Mucosa of descending colon (tissue), 3 donors: Measurements from ENCODE around the gene GALNT8. TPM values are rescaled to one million over a fixed set of nuclear protein-coding genes. Genes with fewer than 3 reads are reported as not detected.
A peak's percentile ranks its signal among the peaks of the same experiment; 100 is the strongest.

Experiments used
- ATAC-seq: fragments of 200-7000 bp; cut with Tn5 transposase; one replicate; pipeline ENCODE4 v1.9.1; 2020; ENCODE audit warnings: mild to moderate bottlenecking, moderate library complexity
- DNase-seq, 3 donors: peaks; one replicate each; pipeline ENCODE4 v3.0.0-alpha.2; 2020
- H3K36me3 ChIP-seq: fragments of 200-600 bp; one replicate; pipeline ENCODE4 v1.8.0; 2021; ENCODE audit warnings: low read depth, mild to moderate bottlenecking
- H3K4me1 ChIP-seq: fragments of 200-600 bp; one replicate; pipeline ENCODE4 v1.8.0; 2021; ENCODE audit warnings: low read depth, mild to moderate bottlenecking
- H3K4me3 ChIP-seq: fragments of 200-600 bp; one replicate; pipeline ENCODE4 v1.8.0; 2021; ENCODE audit warnings: mild to moderate bottlenecking
- H3K9me3 ChIP-seq: fragments of 200-600 bp; one replicate; pipeline ENCODE4 v1.8.0; 2021; ENCODE audit warnings: mild to moderate bottlenecking
- intact Hi-C, 2 donors: fragments of 100-400 bp; cut with DNase I in 1 of 2; cut with micrococcal nuclease in 1 of 2; formaldehyde crosslinking; loops; one replicate each; pipeline versions ENCODE4 v1.11.0 to v1.11.1; 2022; cut with DNase I, micrococcal nuclease
- total RNA-seq, 3 donors: library from RNA; stranded (reverse); fragmentation: NEBNext Ultra II Directional in 2 of 3; extraction: Animal tissue kit (Norgen Biotek cat#: 25700) in 2 of 3; gene quantifications; one replicate each; pipeline versions ENCODE4 v1.2.1 to v1.2.4, GENCODE V29; 2021 to 2023
- TF ChIP-seq, protein P1 (sequence below): fragments of 200-600 bp; IDR thresholded peaks from one replicate; pipeline ENCODE4 v1.8.0; 2022; ENCODE audit warnings: antibody characterized with exemption, mild to moderate bottlenecking
- donor health status: DM: no; HTN: no; CAD: no; lungs with moderate emphysema.
- donor health status: DM: no; HTN: no; CAD: no.
- donor health status: DM: no; HTN: yes; CAD: no.

The GALNT8 gene
- total RNA-seq, 3 donors from 2014 or later: 7.9 to 19.4 (median 18.9) TPM

DNA sequence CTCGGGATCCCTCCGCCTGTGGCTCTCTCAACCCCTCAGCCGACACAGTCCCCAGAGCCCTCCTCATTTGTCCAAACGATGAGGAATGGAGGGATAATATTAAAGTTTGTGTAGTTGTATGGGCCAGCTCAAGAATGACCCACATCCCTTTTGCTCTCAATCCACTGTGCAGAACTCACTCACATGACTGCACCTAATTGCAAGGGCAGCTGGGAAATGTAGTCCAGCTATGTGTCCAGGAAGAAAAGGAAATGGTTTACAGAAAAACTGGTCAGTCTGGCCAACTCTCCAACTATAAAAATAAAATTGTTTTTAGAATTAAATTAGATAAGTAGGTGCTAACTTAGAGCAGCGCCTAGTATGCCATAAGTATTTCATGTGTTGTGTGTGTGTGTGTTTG, 66.6 kb downstream of the GALNT8 start:
- TF ChIP-seq, protein P1, sequence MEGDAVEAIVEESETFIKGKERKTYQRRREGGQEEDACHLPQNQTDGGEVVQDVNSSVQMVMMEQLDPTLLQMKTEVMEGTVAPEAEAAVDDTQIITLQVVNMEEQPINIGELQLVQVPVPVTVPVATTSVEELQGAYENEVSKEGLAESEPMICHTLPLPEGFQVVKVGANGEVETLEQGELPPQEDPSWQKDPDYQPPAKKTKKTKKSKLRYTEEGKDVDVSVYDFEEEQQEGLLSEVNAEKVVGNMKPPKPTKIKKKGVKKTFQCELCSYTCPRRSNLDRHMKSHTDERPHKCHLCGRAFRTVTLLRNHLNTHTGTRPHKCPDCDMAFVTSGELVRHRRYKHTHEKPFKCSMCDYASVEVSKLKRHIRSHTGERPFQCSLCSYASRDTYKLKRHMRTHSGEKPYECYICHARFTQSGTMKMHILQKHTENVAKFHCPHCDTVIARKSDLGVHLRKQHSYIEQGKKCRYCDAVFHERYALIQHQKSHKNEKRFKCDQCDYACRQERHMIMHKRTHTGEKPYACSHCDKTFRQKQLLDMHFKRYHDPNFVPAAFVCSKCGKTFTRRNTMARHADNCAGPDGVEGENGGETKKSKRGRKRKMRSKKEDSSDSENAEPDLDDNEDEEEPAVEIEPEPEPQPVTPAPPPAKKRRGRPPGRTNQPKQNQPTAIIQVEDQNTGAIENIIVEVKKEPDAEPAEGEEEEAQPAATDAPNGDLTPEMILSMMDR: no peak
- Histone ChIP-seq H3K36me3 (no peaks in the 10 kb centered on the region), H3K4me3 (no peak overlapping the region), H3K9me3 (peaks cover 4% of the 10 kb centered on the region), H3K4me1 (no peaks in the 10 kb centered on the region)
- intact Hi-C loops: no loop called here
- DNase-seq (peak in 1 of 3 donors; percentile 41), ATAC-seq (no peak)

DNA sequence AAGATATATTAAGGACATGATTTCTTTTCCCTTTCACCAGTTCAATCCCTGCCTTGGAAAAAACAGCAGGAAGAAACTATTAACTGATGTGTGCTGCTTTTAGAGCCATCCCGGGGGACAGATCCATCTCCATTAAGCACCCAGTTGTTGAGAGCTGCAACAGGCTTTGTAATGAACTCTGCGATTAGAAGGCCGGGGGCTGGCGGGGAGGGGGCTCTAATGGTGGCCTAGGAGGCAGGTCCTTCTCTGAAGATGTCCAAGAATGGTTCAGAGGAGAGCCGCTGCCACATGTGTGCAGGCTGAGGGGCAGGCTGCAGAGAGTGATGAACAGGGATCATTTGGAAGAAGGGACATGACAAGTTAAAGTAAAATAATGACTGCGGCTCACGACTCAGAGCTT, 67.8 kb downstream of the GALNT8 start:
- TF ChIP-seq, protein P1: no peak
- peaks cover 4% of the 10 kb centered on the region for H3K9me3 ChIP-seq
- ATAC-seq (no peak), DNase-seq (no peak)
- intact Hi-C loops: no loop called here
- H3K4me1 ChIP-seq: no peaks in the 10 kb centered on the region
- no peaks in the 10 kb centered on the region for H3K36me3 ChIP-seq
- no peak overlapping the region for H3K4me3 ChIP-seq

GRCh38 chr12:4789776-4790175, 69.6 kb downstream of the GALNT8 start:
- intact Hi-C loops: no loop called here
- H3K4me1 ChIP-seq: no peaks in the 10 kb centered on the region
- TF ChIP-seq, protein P1: no peak
- H3K4me3 ChIP-seq: no peak overlapping the region
- no peak for DNase-seq
- no peaks in the 10 kb centered on the region for H3K9me3 ChIP-seq
- ATAC-seq: no peak
- H3K36me3 ChIP-seq: no peaks in the 10 kb centered on the region

GRCh38 chr12:4791497-4791896, 71.3 kb downstream of the GALNT8 start:
- Histone ChIP-seq H3K36me3 (no peaks in the 10 kb centered on the region), H3K4me1 (no peaks in the 10 kb centered on the region), H3K4me3 (no peak overlapping the region), H3K9me3 (no peaks in the 10 kb centered on the region)
- intact Hi-C loops: no loop called here
- TF ChIP-seq, protein P1: no peak
- DNase-seq (no peak), ATAC-seq (no peak)

DNA sequence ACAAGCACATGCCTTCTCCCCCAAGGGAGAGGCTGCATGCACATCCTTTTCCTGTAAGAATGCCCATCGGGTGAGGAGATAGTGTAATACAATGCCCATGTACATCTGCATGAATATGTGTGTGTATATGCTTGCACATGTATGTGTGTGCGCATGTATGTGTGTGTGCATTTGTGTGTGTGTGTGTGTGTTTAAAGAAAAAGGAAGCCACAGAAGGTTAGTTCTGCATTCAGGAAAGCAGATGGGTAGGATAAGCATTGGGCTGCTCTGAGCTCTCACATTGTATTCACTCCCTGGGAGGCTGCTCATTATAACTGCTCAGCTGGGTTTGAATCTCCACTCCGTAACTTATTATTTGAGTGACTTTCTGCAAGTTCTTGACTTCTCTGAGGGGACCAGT, 74.3 kb downstream of the GALNT8 start:
- Histone ChIP-seq H3K4me3 (no peak overlapping the region), H3K36me3 (no peaks in the 10 kb centered on the region), H3K9me3 (no peaks in the 10 kb centered on the region), H3K4me1 (no peaks in the 10 kb centered on the region)
- intact Hi-C loops: no loop called here
- DNase-seq (no peak), ATAC-seq (no peak)
- TF ChIP-seq, protein P1: no peak

DNA sequence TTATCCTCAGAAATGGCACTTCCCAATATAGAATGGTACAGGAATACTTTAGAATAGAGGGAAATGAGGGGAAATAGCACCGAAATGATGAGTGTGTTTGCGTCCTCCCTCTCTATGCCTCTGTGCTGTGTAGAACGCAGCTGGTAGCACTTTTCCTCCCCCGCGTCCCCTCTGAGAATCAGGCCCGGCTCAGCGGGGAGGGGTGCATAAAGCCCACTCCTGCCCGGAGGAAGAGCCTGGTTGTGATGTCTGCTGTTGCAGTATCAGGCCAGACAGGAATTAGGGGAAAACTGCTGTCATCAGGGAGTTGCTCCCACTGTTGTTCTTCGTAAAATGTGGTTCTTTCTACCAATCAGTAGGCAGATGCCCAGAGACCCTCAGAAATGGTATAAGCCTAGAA, 76.0 kb downstream of the GALNT8 start:
- no peak for DNase-seq
- intact Hi-C loops: no loop called here

More for the DNA sequence above, 76.0 kb downstream of the GALNT8 start:
- H3K36me3 ChIP-seq: no peaks in the 10 kb centered on the region
- ATAC-seq: no peak
- no peaks in the 10 kb centered on the region for H3K4me1 ChIP-seq
- H3K4me3 ChIP-seq: no peak overlapping the region
- H3K9me3 ChIP-seq: no peaks in the 10 kb centered on the region
- TF ChIP-seq, protein P1: no peak
